Measurements from ENCODE around the gene KRTAP29-1.
"Not testable (repeated sequence)": the region's sequence is repeated elsewhere in the genome, so short reads cannot be mapped to it uniquely, and the experiment has no call there.

The KRTAP29-1 gene

GRCh38 chr17:41284546-41284945 is 18.1 kb downstream of the KRTAP29-1 start:
- Histone ChIP-seq H3K4me1 (ENCODE audit: control insufficient read depth in 1 of 2, insufficient read depth in 2 of 2, low read length in 2 of 2) (no peaks in the 10 kb centered on the region), H3K4me3 (ENCODE audit: low read depth in 1 of 2, low read length in 2 of 2) (no peak overlapping the region), H3K27me3 (ENCODE audit: low read depth, low read length) (no peaks in the 10 kb centered on the region), H3K27ac (ENCODE audit: low read length) (no peak overlapping the region), H3K36me3 (ENCODE audit: control insufficient read depth in 1 of 2, insufficient read depth in 2 of 2, low read length in 2 of 2) (no peaks in the 10 kb centered on the region), H3K9me3 (ENCODE audit: control insufficient read depth in 1 of 2, low read length in 2 of 2) (peaks cover 0 to 4% of the 10 kb centered on the region in 2 donors)

- no peak overlapping the region for H3K4me3 ChIP-seq (ENCODE audit: low read depth in 1 of 2, low read length in 2 of 2)
- no peak overlapping the region for H3K27ac ChIP-seq (ENCODE audit: low read length)
- no peaks in the 10 kb centered on the region for H3K4me1 ChIP-seq (ENCODE audit: control insufficient read depth in 1 of 2, insufficient read depth in 2 of 2, low read length in 2 of 2)
- H3K9me3 ChIP-seq (ENCODE audit: control insufficient read depth in 1 of 2, low read length in 2 of 2), result peaks cover 0 to 4% of the 10 kb centered on the region in 2 donors
- H3K36me3 ChIP-seq (ENCODE audit: control insufficient read depth in 1 of 2, insufficient read depth in 2 of 2, low read length in 2 of 2), result no peaks in the 10 kb centered on the region
- H3K27me3 ChIP-seq (ENCODE audit: low read depth, low read length), result no peaks in the 10 kb centered on the region
Measured at GRCh38 chr17:41284043-41284442, 18.6 kb downstream of the KRTAP29-1 start.

- Histone ChIP-seq H3K36me3 (ENCODE audit: control insufficient read depth in 1 of 2, insufficient read depth in 2 of 2, low read length in 2 of 2) (no peaks in the 10 kb centered on the region), H3K27ac (ENCODE audit: low read length) (no peak overlapping the region), H3K27me3 (ENCODE audit: low read depth, low read length) (no peaks in the 10 kb centered on the region), H3K4me1 (ENCODE audit: control insufficient read depth in 1 of 2, insufficient read depth in 2 of 2, low read length in 2 of 2) (no peaks in the 10 kb centered on the region), H3K9me3 (ENCODE audit: control insufficient read depth in 1 of 2, low read length in 2 of 2) (peaks cover 0 to 4% of the 10 kb centered on the region in 2 donors), H3K4me3 (ENCODE audit: low read depth in 1 of 2, low read length in 2 of 2) (no peak overlapping the region)
Measured at GRCh38 chr17:41278176-41278955, 24.3 kb downstream of the KRTAP29-1 start.

GRCh38 chr17:41275648-41276190 is 26.9 kb downstream of the KRTAP29-1 start, which contains the start of gene KRTAP9-7:
Gene KRTAP9-7, plus strand, starts transcription at chr17:41275698. Its CDS starts 0 bp downstream, at chr17:41275698.
- H3K4me1 ChIP-seq (ENCODE audit: control insufficient read depth in 1 of 2, insufficient read depth in 2 of 2, low read length in 2 of 2); H3K27ac ChIP-seq (ENCODE audit: low read length); H3K4me3 ChIP-seq (ENCODE audit: low read depth in 1 of 2, low read length in 2 of 2); H3K27me3 ChIP-seq (ENCODE audit: low read depth, low read length); H3K9me3 ChIP-seq (ENCODE audit: control insufficient read depth in 1 of 2, low read length in 2 of 2); H3K36me3 ChIP-seq (ENCODE audit: control insufficient read depth in 1 of 2, insufficient read depth in 2 of 2, low read length in 2 of 2): not testable (repeated sequence)

GRCh38 chr17:41271858-41272257 is 30.8 kb downstream of the KRTAP29-1 start:
- H3K4me3 ChIP-seq (ENCODE audit: low read depth in 1 of 2, low read length in 2 of 2), result no peak overlapping the region
- no peaks in the 10 kb centered on the region for H3K27me3 ChIP-seq (ENCODE audit: low read depth, low read length)
- H3K4me1 ChIP-seq (ENCODE audit: control insufficient read depth in 1 of 2, insufficient read depth in 2 of 2, low read length in 2 of 2), result no peaks in the 10 kb centered on the region
- no peaks in the 10 kb centered on the region for H3K9me3 ChIP-seq (ENCODE audit: control insufficient read depth in 1 of 2, low read length in 2 of 2)
- H3K36me3 ChIP-seq (ENCODE audit: control insufficient read depth in 1 of 2, insufficient read depth in 2 of 2, low read length in 2 of 2), result no peaks in the 10 kb centered on the region
- H3K27ac ChIP-seq (ENCODE audit: low read length), result no peak overlapping the region

- not testable (repeated sequence) for H3K36me3 ChIP-seq (ENCODE audit: control insufficient read depth in 1 of 2, insufficient read depth in 2 of 2, low read length in 2 of 2); H3K4me3 ChIP-seq (ENCODE audit: low read depth in 1 of 2, low read length in 2 of 2); H3K9me3 ChIP-seq (ENCODE audit: control insufficient read depth in 1 of 2, low read length in 2 of 2); H3K4me1 ChIP-seq (ENCODE audit: control insufficient read depth in 1 of 2, insufficient read depth in 2 of 2, low read length in 2 of 2); H3K27me3 ChIP-seq (ENCODE audit: low read depth, low read length); H3K27ac ChIP-seq (ENCODE audit: low read length)
Measured at GRCh38 chr17:41271323-41271722, 31.3 kb downstream of the KRTAP29-1 start.

GRCh38 chr17:41267711-41268110 is 34.9 kb downstream of the KRTAP29-1 start:
- Histone ChIP-seq H3K9me3 (ENCODE audit: control insufficient read depth in 1 of 2, low read length in 2 of 2) (no peaks in the 10 kb centered on the region), H3K27ac (ENCODE audit: low read length) (no peak overlapping the region), H3K4me1 (ENCODE audit: control insufficient read depth in 1 of 2, insufficient read depth in 2 of 2, low read length in 2 of 2) (no peaks in the 10 kb centered on the region), H3K4me3 (ENCODE audit: low read depth in 1 of 2, low read length in 2 of 2) (no peak overlapping the region), H3K27me3 (ENCODE audit: low read depth, low read length) (no peaks in the 10 kb centered on the region), H3K36me3 (ENCODE audit: control insufficient read depth in 1 of 2, insufficient read depth in 2 of 2, low read length in 2 of 2) (no peaks in the 10 kb centered on the region)

- no peaks in the 10 kb centered on the region for H3K4me1 ChIP-seq (ENCODE audit: control insufficient read depth in 1 of 2, insufficient read depth in 2 of 2, low read length in 2 of 2)
- no peak within 1 kb of the TSS for H3K4me3 ChIP-seq (ENCODE audit: low read depth in 1 of 2, low read length in 2 of 2)
- no peaks in the 10 kb centered on the region for H3K9me3 ChIP-seq (ENCODE audit: control insufficient read depth in 1 of 2, low read length in 2 of 2)
- H3K27ac ChIP-seq (ENCODE audit: low read length), result no peak within 1 kb of the TSS
- no peaks in the 10 kb centered on the region for H3K36me3 ChIP-seq (ENCODE audit: control insufficient read depth in 1 of 2, insufficient read depth in 2 of 2, low read length in 2 of 2)
- no peaks in the 10 kb centered on the region for H3K27me3 ChIP-seq (ENCODE audit: low read depth, low read length)
Measured at GRCh38 chr17:41265078-41265477, 37.6 kb downstream of the KRTAP29-1 start, which contains the start of gene KRTAP9-6. Gene KRTAP9-6, plus strand, starts transcription at chr17:41265378. Its CDS starts 0 bp downstream, at chr17:41265378.

- Histone ChIP-seq H3K4me3 (ENCODE audit: low read depth in 1 of 2, low read length in 2 of 2) (no peak overlapping the region), H3K27me3 (ENCODE audit: low read depth, low read length) (no peaks in the 10 kb centered on the region), H3K36me3 (ENCODE audit: control insufficient read depth in 1 of 2, insufficient read depth in 2 of 2, low read length in 2 of 2) (no peaks in the 10 kb centered on the region), H3K9me3 (ENCODE audit: control insufficient read depth in 1 of 2, low read length in 2 of 2) (no peaks in the 10 kb centered on the region), H3K4me1 (ENCODE audit: control insufficient read depth in 1 of 2, insufficient read depth in 2 of 2, low read length in 2 of 2) (no peaks in the 10 kb centered on the region), H3K27ac (ENCODE audit: low read length) (no peak overlapping the region)
Measured at GRCh38 chr17:41264599-41264998, 38.1 kb downstream of the KRTAP29-1 start.

GRCh38 chr17:41263212-41263611 is 39.4 kb downstream of the KRTAP29-1 start:
- no peaks in the 10 kb centered on the region for H3K4me1 ChIP-seq (ENCODE audit: control insufficient read depth in 1 of 2, insufficient read depth in 2 of 2, low read length in 2 of 2)
- no peaks in the 10 kb centered on the region for H3K9me3 ChIP-seq (ENCODE audit: control insufficient read depth in 1 of 2, low read length in 2 of 2)
- H3K4me3 ChIP-seq (ENCODE audit: low read depth in 1 of 2, low read length in 2 of 2), result no peak overlapping the region
- no peaks in the 10 kb centered on the region for H3K36me3 ChIP-seq (ENCODE audit: control insufficient read depth in 1 of 2, insufficient read depth in 2 of 2, low read length in 2 of 2)
- H3K27me3 ChIP-seq (ENCODE audit: low read depth, low read length), result no peaks in the 10 kb centered on the region
- no peak overlapping the region for H3K27ac ChIP-seq (ENCODE audit: low read length)

GRCh38 chr17:41258406-41258805 is 44.2 kb downstream of the KRTAP29-1 start:
- Histone ChIP-seq H3K4me3 (ENCODE audit: low read depth in 1 of 2, low read length in 2 of 2) (no peak overlapping the region), H3K27me3 (ENCODE audit: low read depth, low read length) (peaks cover 3% of the 10 kb centered on the region), H3K27ac (ENCODE audit: low read length) (no peak overlapping the region), H3K4me1 (ENCODE audit: control insufficient read depth in 1 of 2, insufficient read depth in 2 of 2, low read length in 2 of 2) (no peaks in the 10 kb centered on the region), H3K9me3 (ENCODE audit: control insufficient read depth in 1 of 2, low read length in 2 of 2) (no peaks in the 10 kb centered on the region), H3K36me3 (ENCODE audit: control insufficient read depth in 1 of 2, insufficient read depth in 2 of 2, low read length in 2 of 2) (no peaks in the 10 kb centered on the region)

Data from muscle layer of duodenum (tissue), 2 donors.